ENCODE measurements around the gene DPYSL4. TPM values are rescaled to one million over a fixed set of nuclear protein-coding genes. Genes with fewer than 3 reads are reported as not detected.

Gene DPYSL4
- polyA plus RNA-seq, 10 donors: 1.6 to 4.9 (median 3.5) TPM

- no peak for DNase-seq
These were observed 8.7 kb upstream of the DPYSL4 start for GRCh38 chr10:132178046-132178445.

GRCh38 chr10:132178672-132179545 lies 7.8 kb upstream of the DPYSL4 start:
- DNase-seq: no peak

- no peak for DNase-seq
These were observed 7.0 kb upstream of the DPYSL4 start for GRCh38 chr10:132179551-132180392.

GRCh38 chr10:132180736-132181135 lies 6.0 kb upstream of the DPYSL4 start:
- DNase-seq: no peak

GRCh38 chr10:132181691-132182425 lies 4.9 kb upstream of the DPYSL4 start:
- DNase-seq: no peak

GRCh38 chr10:132182591-132182990 lies 4.2 kb upstream of the DPYSL4 start:
- DNase-seq: no peak

GRCh38 chr10:132183046-132183445 lies 3.7 kb upstream of the DPYSL4 start:
- DNase-seq: no peak

GRCh38 chr10:132184816-132185593 lies 1.7 kb upstream of the DPYSL4 start:
- DNase-seq: no peak

- peak in 2 of 3 donors; percentile 51 to 72 for DNase-seq
These were observed 904 bp upstream of the DPYSL4 start for GRCh38 chr10:132185601-132186487.

GRCh38 chr10:132187430-132188138 lies 836 bp downstream of the DPYSL4 start:
- peak in 1 of 3 donors; percentile 25 for DNase-seq

GRCh38 chr10:132188331-132188730 lies 1.6 kb downstream of the DPYSL4 start:
- no peak for DNase-seq

GRCh38 chr10:132189016-132189415 lies 2.3 kb downstream of the DPYSL4 start:
- no peak for DNase-seq

- no peak for DNase-seq
These were observed 3.2 kb downstream of the DPYSL4 start for GRCh38 chr10:132189810-132190422.

GRCh38 chr10:132192076-132192975 lies 5.6 kb downstream of the DPYSL4 start:
- DNase-seq: no peak

GRCh38 chr10:132192991-132193665 lies 6.4 kb downstream of the DPYSL4 start:
- DNase-seq: peak in 2 of 3 donors; percentile 12 to 26

- DNase-seq: no peak
These were observed 7.3 kb downstream of the DPYSL4 start for GRCh38 chr10:132193907-132194552.

GRCh38 chr10:132194726-132195125 lies 8.0 kb downstream of the DPYSL4 start:
- no peak for DNase-seq

Data from muscle of back (tissue), 11 donors.